ENCODE measurements around the gene ANAPC13.

ANAPC13 gene

GRCh38 chr3:134472831-134473230 lies 13.0 kb downstream of the ANAPC13 start:
- Mint-ChIP-seq H3K9me3 (no peaks in the 10 kb centered on the region), H3K27me3 (no peaks in the 10 kb centered on the region), H3K36me3 (ENCODE audit: low read depth) (peaks cover 13% of the 10 kb centered on the region), H3K4me1 (ENCODE audit: low read depth) (no peaks in the 10 kb centered on the region), H3K4me3 (no peak overlapping the region), H3K27ac (no peak overlapping the region)

- Mint-ChIP-seq H3K4me3 (no peak overlapping the region), H3K27me3 (no peaks in the 10 kb centered on the region), H3K27ac (no peak overlapping the region), H3K4me1 (ENCODE audit: low read depth) (no peaks in the 10 kb centered on the region), H3K9me3 (no peaks in the 10 kb centered on the region), H3K36me3 (ENCODE audit: low read depth) (peaks cover 3% of the 10 kb centered on the region)
Measured at GRCh38 chr3:134471521-134472193, 14.1 kb downstream of the ANAPC13 start.

DNA sequence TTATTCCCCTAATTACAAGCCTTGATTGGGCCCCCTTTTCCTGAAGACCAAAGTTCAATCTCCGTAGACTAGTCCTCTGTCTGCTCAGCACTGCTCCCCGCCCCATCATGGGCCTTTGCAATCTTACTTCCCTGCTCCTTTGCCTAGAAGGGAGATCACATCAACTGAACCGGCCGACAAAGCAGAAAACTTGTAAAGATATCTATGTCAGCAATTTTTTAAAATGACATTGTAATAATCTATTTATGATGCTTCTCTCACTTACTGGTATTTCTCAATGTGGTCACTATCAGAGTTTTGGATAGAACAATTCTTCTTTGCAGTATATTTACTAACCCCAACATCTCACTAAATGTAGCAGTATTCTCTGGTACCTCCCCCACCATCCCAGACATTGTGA lies 17.3 kb downstream of the ANAPC13 start:
- no peaks in the 10 kb centered on the region for H3K9me3 Mint-ChIP-seq
- no peak overlapping the region for H3K27ac Mint-ChIP-seq
- no peaks in the 10 kb centered on the region for H3K4me1 Mint-ChIP-seq (ENCODE audit: low read depth)
- no peak overlapping the region for H3K4me3 Mint-ChIP-seq
- no peaks in the 10 kb centered on the region for H3K27me3 Mint-ChIP-seq
- no peaks in the 10 kb centered on the region for H3K36me3 Mint-ChIP-seq (ENCODE audit: low read depth)

DNA sequence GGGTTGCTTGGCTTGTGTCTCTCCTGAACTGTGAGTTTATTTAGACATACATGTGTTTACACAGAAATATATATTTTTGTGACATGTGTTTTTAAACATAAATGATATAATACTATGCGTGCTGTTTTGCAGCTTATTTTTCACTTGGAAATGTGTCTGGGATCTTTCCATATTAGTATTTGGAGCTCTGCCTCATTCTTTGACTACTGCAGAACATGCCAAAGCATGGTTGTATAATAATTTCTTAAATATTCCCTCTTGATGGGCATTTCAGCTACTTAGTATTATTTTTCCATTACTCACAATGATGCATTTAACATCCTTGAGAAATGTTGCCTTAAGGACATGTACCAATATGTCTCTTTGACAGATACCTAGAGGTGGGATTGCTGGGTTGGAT lies 19.5 kb downstream of the ANAPC13 start:
- no peak overlapping the region for H3K27ac Mint-ChIP-seq
- no peaks in the 10 kb centered on the region for H3K4me1 Mint-ChIP-seq (ENCODE audit: low read depth)
- no peaks in the 10 kb centered on the region for H3K36me3 Mint-ChIP-seq (ENCODE audit: low read depth)
- H3K9me3 Mint-ChIP-seq: no peaks in the 10 kb centered on the region
- H3K27me3 Mint-ChIP-seq: peaks cover 6% of the 10 kb centered on the region
- no peak overlapping the region for H3K4me3 Mint-ChIP-seq

DNA sequence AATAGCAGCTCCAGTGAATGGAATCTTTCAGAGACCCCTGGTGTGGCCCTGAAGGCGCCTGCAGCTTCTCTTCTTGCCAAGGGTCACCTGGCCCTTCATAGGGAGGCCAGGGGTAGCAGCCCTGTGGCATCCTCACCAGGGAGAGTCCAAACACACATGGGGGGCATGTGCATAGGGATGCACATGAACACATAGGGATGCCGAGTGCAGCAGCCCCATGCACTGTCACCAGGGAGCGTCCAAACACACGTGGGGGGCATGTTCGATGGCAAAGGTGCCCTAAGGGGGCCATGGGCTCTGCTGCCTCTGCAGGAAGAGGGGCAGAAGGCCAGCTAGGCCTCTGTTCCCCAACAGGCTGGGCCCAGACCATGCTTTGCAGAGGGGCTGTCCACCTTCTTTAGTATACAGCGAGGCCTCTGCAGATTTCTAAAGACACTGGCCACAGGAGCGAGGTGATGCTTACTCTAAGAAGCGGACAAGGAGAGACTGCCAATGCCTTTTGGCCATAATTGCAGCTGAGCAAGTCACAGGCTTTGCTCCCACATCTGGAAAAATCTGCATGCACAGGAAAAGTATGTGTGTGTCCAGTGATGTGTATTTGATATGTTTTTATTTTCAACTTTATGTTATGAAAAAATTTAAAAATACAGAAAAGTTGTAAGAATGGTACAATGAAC lies 21.0 kb downstream of the ANAPC13 start:
- Mint-ChIP-seq H3K4me3 (no peak overlapping the region), H3K9me3 (no peaks in the 10 kb centered on the region), H3K4me1 (ENCODE audit: low read depth) (no peaks in the 10 kb centered on the region), H3K36me3 (ENCODE audit: low read depth) (no peaks in the 10 kb centered on the region), H3K27ac (no peak overlapping the region), H3K27me3 (peaks cover 6% of the 10 kb centered on the region)

- Mint-ChIP-seq H3K27me3 (peaks cover 12% of the 10 kb centered on the region), H3K4me3 (no peak overlapping the region), H3K27ac (no peak overlapping the region), H3K4me1 (ENCODE audit: low read depth) (no peaks in the 10 kb centered on the region), H3K36me3 (ENCODE audit: low read depth) (no peaks in the 10 kb centered on the region), H3K9me3 (no peaks in the 10 kb centered on the region)
Measured at GRCh38 chr3:134464064-134464688, 21.6 kb downstream of the ANAPC13 start.

GRCh38 chr3:134463676-134464063 lies 22.1 kb downstream of the ANAPC13 start:
- H3K4me3 Mint-ChIP-seq: no peak overlapping the region
- H3K27me3 Mint-ChIP-seq: peaks cover 13% of the 10 kb centered on the region
- no peaks in the 10 kb centered on the region for H3K9me3 Mint-ChIP-seq
- no peaks in the 10 kb centered on the region for H3K4me1 Mint-ChIP-seq (ENCODE audit: low read depth)
- H3K27ac Mint-ChIP-seq: no peak overlapping the region
- no peaks in the 10 kb centered on the region for H3K36me3 Mint-ChIP-seq (ENCODE audit: low read depth)

- H3K36me3 Mint-ChIP-seq (ENCODE audit: low read depth): no peaks in the 10 kb centered on the region
- H3K9me3 Mint-ChIP-seq: no peaks in the 10 kb centered on the region
- H3K4me1 Mint-ChIP-seq (ENCODE audit: low read depth): no peaks in the 10 kb centered on the region
- H3K27me3 Mint-ChIP-seq: peaks cover 22% of the 10 kb centered on the region
- H3K27ac Mint-ChIP-seq: no peak overlapping the region
- H3K4me3 Mint-ChIP-seq: no peak overlapping the region
Measured at GRCh38 chr3:134462331-134462941, 23.3 kb downstream of the ANAPC13 start.

DNA sequence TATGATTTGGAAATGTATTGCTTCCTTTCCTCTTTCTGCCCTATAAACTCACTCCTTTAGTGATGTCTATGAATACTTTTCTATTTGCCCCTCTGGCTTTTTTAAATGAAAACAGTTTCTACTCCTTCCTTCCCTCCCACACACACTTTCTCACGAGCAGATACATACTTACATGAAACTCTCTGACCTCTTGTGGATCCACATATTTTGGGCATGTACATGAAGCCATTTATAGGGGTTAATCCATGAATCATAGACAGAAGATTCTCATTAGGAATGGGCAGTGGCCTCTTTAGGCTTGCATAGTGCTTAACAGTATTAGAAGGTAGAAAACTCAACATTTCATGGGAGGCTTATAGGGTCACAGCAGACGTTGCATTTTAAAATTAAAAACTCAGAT lies 24.8 kb downstream of the ANAPC13 start:
- Mint-ChIP-seq H3K27ac (no peak overlapping the region), H3K36me3 (ENCODE audit: low read depth) (no peaks in the 10 kb centered on the region), H3K27me3 (peaks cover 25% of the 10 kb centered on the region), H3K9me3 (no peaks in the 10 kb centered on the region), H3K4me3 (no peak overlapping the region), H3K4me1 (ENCODE audit: low read depth) (no peaks in the 10 kb centered on the region)

DNA sequence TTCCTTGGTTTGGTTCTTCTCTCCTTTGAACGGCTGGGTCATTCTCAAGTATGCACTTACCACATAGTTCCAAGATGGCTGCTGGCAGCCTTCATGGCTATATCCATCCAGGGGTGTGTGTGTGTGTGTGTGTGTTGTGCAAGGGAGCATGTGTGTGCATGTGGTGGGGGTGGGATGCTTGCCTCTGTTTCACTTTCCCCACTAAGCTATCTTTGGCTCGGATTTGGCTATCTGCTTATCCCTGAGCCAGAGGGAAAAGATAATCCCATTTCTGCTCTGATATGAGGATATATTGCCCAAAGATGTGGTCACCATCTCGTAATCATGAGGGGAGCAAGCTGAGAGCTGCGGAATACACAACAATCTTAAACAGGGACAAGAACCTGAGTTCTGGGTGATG lies 26.2 kb downstream of the ANAPC13 start:
- Mint-ChIP-seq H3K4me1 (ENCODE audit: low read depth) (no peaks in the 10 kb centered on the region), H3K27me3 (peaks cover 25% of the 10 kb centered on the region), H3K36me3 (ENCODE audit: low read depth) (no peaks in the 10 kb centered on the region), H3K9me3 (no peaks in the 10 kb centered on the region), H3K27ac (no peak overlapping the region), H3K4me3 (no peak overlapping the region)

- no peaks in the 10 kb centered on the region for H3K4me1 Mint-ChIP-seq (ENCODE audit: low read depth)
- no peaks in the 10 kb centered on the region for H3K9me3 Mint-ChIP-seq
- H3K27ac Mint-ChIP-seq: no peak overlapping the region
- H3K4me3 Mint-ChIP-seq: no peak overlapping the region
- H3K27me3 Mint-ChIP-seq: peaks cover 25% of the 10 kb centered on the region
- H3K36me3 Mint-ChIP-seq (ENCODE audit: low read depth): no peaks in the 10 kb centered on the region
Measured at GRCh38 chr3:134458406-134458945, 27.3 kb downstream of the ANAPC13 start.

- H3K27ac Mint-ChIP-seq: no peak overlapping the region
- H3K4me1 Mint-ChIP-seq (ENCODE audit: low read depth): no peaks in the 10 kb centered on the region
- H3K27me3 Mint-ChIP-seq: peaks cover 25% of the 10 kb centered on the region
- H3K9me3 Mint-ChIP-seq: no peaks in the 10 kb centered on the region
- no peaks in the 10 kb centered on the region for H3K36me3 Mint-ChIP-seq (ENCODE audit: low read depth)
- no peak overlapping the region for H3K4me3 Mint-ChIP-seq
Measured at GRCh38 chr3:134457376-134458074, 28.3 kb downstream of the ANAPC13 start.

- no peaks in the 10 kb centered on the region for H3K9me3 Mint-ChIP-seq
- peaks cover 16% of the 10 kb centered on the region for H3K27me3 Mint-ChIP-seq
- H3K36me3 Mint-ChIP-seq (ENCODE audit: low read depth): no peaks in the 10 kb centered on the region
- no peaks in the 10 kb centered on the region for H3K4me1 Mint-ChIP-seq (ENCODE audit: low read depth)
- no peak overlapping the region for H3K27ac Mint-ChIP-seq
- no peak overlapping the region for H3K4me3 Mint-ChIP-seq
Measured at GRCh38 chr3:134453631-134454030, 32.2 kb downstream of the ANAPC13 start.

GRCh38 chr3:134449951-134450350 lies 35.8 kb downstream of the ANAPC13 start:
- peaks cover 9% of the 10 kb centered on the region for H3K9me3 Mint-ChIP-seq
- H3K27ac Mint-ChIP-seq: no peak overlapping the region
- H3K27me3 Mint-ChIP-seq: peaks cover 19% of the 10 kb centered on the region
- H3K4me1 Mint-ChIP-seq (ENCODE audit: low read depth): no peaks in the 10 kb centered on the region
- H3K4me3 Mint-ChIP-seq: no peak overlapping the region
- no peaks in the 10 kb centered on the region for H3K36me3 Mint-ChIP-seq (ENCODE audit: low read depth)
